Osteocyte (in vitro differentiated cells): Measurements from ENCODE around the gene RPS17. TPM values are rescaled to one million over a fixed set of nuclear protein-coding genes. Genes with fewer than 3 reads are reported as not detected.
"Not testable (repeated sequence)": the region's sequence is repeated elsewhere in the genome, so short reads cannot be mapped to it uniquely, and the experiment has no call there.

Experiments
- DNase-seq: peaks from one replicate; pipeline ENCODE4 v3.0.0; 2021; ENCODE audit warnings: mixed read lengths; ENCODE audit not compliant: unreplicated experiment; ENCODE audit errors: extremely low spot score
- H3K27ac Mint-ChIP-seq: one replicate; pipeline ENCODE4 v1.8.0; 2021; ENCODE audit warnings: mild to moderate bottlenecking, mixed read lengths; ENCODE audit not compliant: unreplicated experiment
- H3K27me3 Mint-ChIP-seq: one replicate; pipeline ENCODE4 v1.8.0; 2021; ENCODE audit warnings: mixed read lengths; ENCODE audit not compliant: unreplicated experiment
- H3K36me3 Mint-ChIP-seq: one replicate; pipeline ENCODE4 v1.8.0; 2021; ENCODE audit warnings: mixed read lengths; ENCODE audit not compliant: unreplicated experiment
- H3K4me1 Mint-ChIP-seq: one replicate; pipeline ENCODE4 v1.8.0; 2021; ENCODE audit warnings: mixed read lengths; ENCODE audit not compliant: unreplicated experiment
- H3K4me3 Mint-ChIP-seq: one replicate; pipeline ENCODE4 v1.8.0; 2021; ENCODE audit warnings: mild to moderate bottlenecking, moderate library complexity, mixed read lengths; ENCODE audit not compliant: unreplicated experiment
- H3K9me3 Mint-ChIP-seq: one replicate; pipeline ENCODE4 v1.8.0; 2021; ENCODE audit warnings: mixed read lengths; ENCODE audit not compliant: unreplicated experiment
- total RNA-seq: library from RNA; stranded (reverse); gene quantifications from 2 replicates; pipeline ENCODE4 v1.2.1, GENCODE V29; 2021
- TF ChIP-seq, protein P1 (sequence below): fragments of 200-600 bp; sonication (generic); IDR thresholded peaks from 2 replicates; pipeline ENCODE4 v1.5.0; 2021; ENCODE audit warnings: antibody characterized with exemption, mild to moderate bottlenecking, moderate library complexity

The RPS17 gene
- total RNA-seq, 1 donor from 2014 or later, result 1,309 TPM

DNA sequence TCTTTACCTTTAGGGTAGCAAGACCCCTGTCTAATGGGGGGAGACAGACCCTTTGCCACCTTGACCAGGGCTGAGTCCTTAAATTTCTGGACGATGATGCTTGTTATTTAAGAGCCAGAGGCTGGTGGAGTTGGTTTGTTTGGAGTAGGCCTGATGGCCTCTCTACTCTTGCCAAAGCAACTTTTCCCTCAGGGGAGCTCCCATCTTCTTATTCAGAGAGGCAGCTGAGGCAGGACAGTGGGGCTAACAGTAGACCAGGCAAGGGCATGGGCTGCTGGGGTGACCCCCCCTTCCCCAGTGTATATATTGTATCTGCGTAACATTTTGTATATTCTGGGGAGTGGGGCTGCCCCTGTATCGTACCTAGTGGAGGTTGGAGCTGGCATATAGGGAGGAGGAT lies 10.3 kb downstream of the RPS17 start:
- peak; percentile 38 for DNase-seq
- Mint-ChIP-seq H3K27me3 (peaks cover 7% of the 10 kb centered on the region), H3K27ac (no peak overlapping the region), H3K4me1 (peaks cover 3% of the 10 kb centered on the region), H3K36me3 (peaks cover 9% of the 10 kb centered on the region), H3K4me3 (no peak overlapping the region), H3K9me3 (no peaks in the 10 kb centered on the region)
- TF ChIP-seq, protein P1, sequence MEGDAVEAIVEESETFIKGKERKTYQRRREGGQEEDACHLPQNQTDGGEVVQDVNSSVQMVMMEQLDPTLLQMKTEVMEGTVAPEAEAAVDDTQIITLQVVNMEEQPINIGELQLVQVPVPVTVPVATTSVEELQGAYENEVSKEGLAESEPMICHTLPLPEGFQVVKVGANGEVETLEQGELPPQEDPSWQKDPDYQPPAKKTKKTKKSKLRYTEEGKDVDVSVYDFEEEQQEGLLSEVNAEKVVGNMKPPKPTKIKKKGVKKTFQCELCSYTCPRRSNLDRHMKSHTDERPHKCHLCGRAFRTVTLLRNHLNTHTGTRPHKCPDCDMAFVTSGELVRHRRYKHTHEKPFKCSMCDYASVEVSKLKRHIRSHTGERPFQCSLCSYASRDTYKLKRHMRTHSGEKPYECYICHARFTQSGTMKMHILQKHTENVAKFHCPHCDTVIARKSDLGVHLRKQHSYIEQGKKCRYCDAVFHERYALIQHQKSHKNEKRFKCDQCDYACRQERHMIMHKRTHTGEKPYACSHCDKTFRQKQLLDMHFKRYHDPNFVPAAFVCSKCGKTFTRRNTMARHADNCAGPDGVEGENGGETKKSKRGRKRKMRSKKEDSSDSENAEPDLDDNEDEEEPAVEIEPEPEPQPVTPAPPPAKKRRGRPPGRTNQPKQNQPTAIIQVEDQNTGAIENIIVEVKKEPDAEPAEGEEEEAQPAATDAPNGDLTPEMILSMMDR, result no peak

DNA sequence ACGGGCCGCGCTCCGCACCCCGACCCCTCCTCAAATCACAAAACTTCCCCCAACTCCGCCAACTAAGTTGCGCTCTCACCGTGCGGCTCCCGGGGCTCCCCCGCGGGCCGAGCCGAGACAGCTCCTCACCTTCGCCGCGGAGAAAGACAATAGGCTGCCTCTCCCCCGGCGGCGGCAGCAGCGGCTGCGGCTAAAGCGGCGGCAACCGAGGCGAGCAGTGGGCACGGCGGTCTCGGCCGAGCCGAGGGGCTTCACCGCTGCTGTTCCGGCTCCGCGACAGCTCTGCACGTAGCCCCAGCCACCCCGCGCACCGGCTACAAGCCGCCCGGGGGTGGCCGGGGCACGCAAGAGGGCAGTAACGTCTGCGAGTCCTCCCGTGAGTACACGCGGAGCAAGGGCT lies 26.7 kb downstream of the RPS17 start:
- H3K4me3 Mint-ChIP-seq, H3K4me1 Mint-ChIP-seq, H3K27me3 Mint-ChIP-seq, DNase-seq, H3K36me3 Mint-ChIP-seq, H3K9me3 Mint-ChIP-seq, H3K27ac Mint-ChIP-seq: not testable (repeated sequence)

DNA sequence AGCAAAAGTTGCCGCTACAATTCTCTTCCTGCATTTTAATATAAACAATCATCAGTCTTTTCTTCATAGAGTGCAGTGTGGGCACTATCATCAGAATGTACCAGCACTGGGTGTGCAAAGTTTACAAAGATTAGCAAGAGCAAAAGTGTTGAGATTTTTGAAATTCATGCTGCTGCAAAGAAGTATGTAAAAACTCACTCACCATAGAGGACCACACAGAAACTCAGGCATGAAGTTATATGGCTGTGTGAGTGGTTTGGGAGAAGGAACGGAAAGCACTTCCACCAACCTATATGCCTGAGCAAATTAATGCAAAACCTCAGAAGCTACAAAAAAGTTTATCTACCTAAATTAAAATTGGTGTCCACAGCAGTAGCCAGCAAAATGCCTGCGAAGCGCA lies 32.6 kb downstream of the RPS17 start:
- H3K36me3 Mint-ChIP-seq, H3K9me3 Mint-ChIP-seq, DNase-seq: not testable (repeated sequence)

DNA sequence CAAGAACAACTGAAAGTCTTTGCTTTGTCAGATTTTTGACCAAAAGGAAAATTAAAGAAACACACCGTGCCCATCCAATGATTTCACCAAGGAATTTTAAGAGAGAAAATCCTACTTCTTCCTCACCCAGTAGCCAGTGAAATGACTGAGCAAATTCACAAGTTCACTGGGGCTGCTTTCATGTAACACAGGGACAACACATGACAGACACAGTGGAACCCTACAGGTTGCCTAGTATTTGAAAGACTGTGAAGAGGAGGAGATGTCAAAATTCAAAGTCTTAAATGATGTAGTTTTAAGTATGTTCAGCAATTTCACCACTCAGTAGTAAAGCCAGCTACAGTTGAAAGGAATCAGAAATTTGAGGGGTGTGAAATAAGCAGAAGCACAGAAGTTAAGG lies 33.2 kb downstream of the RPS17 start:
- not testable (repeated sequence) for H3K4me1 Mint-ChIP-seq, H3K9me3 Mint-ChIP-seq, H3K27me3 Mint-ChIP-seq, H3K36me3 Mint-ChIP-seq, DNase-seq, H3K4me3 Mint-ChIP-seq, H3K27ac Mint-ChIP-seq

More for the DNA sequence above, 32.6 kb downstream of the RPS17 start:
- H3K27me3 Mint-ChIP-seq, H3K27ac Mint-ChIP-seq, H3K4me1 Mint-ChIP-seq, H3K4me3 Mint-ChIP-seq: not testable (repeated sequence)

DNA sequence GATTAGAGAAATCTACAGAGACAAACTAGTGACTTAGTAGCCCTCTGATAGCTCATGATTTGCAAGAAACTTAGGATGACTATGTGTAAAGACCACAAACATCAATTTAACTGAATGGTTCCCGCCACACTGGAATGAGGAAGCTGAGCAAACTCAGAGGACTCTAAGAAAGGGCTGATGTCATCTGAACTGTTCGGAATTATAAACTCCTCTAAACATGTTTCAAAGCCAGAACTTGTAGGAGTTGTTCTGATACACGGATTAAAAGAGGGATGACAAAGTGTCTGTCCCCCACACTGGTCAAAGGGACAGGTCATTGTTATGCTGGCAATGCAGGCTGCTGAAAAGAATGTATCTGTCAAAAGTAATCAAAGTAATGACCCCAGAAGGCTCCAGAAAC lies 34.4 kb downstream of the RPS17 start:
- H3K27ac Mint-ChIP-seq, H3K27me3 Mint-ChIP-seq, H3K4me3 Mint-ChIP-seq, DNase-seq, H3K9me3 Mint-ChIP-seq, H3K4me1 Mint-ChIP-seq, H3K36me3 Mint-ChIP-seq: not testable (repeated sequence)

DNA sequence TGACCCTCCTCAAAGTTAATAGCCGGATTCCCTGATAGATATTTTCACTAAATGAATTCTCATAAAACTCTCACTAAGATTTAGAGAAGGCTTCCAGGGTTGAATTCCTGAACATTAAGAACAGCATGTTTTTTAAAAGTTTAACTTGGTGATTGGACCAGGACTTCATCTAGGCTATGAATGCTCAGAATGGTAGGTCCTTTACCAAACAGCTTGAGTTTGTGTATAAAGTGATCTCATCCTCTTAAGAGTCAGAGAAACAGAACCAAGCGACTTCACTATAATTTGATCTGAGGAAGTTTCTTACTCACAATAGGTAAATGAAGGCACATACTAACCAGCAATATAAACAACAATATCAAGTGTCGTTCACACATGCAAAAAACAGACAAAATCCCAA lies 36.2 kb downstream of the RPS17 start:
- not testable (repeated sequence) for H3K4me3 Mint-ChIP-seq, H3K36me3 Mint-ChIP-seq, H3K27me3 Mint-ChIP-seq, DNase-seq, H3K4me1 Mint-ChIP-seq, H3K9me3 Mint-ChIP-seq, H3K27ac Mint-ChIP-seq

DNA sequence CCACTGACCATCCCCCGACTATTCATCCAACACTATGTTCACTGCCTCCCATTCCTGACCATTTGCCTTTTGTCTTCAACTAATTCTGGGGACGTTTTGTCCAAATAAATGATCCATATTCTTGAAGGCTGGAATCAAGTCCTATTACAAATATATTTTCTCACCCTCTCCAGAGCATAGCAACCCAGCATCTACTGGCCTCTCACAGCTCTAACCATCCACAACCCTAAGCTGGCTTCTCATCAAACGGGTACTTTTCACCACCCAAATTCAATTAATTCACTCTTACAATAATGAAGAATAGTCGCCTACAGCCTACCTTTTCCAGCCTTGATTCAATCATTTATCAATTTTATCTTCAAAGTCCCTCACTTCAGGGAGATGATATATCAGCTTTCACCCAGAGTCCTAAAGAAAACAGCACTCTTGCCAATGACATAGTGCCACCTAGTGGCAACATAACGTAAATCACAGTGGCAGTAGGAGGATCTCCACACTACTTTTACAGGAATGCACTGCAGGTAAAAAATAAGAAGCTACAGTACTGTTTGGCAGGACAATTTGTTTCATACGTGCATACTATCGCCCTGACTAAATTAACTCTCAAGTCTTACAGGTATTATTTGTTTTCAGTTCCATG lies 37.4 kb downstream of the RPS17 start:
- not testable (repeated sequence) for H3K4me3 Mint-ChIP-seq, H3K4me1 Mint-ChIP-seq, H3K9me3 Mint-ChIP-seq, H3K27me3 Mint-ChIP-seq, DNase-seq, H3K27ac Mint-ChIP-seq, H3K36me3 Mint-ChIP-seq
- TF ChIP-seq, protein P1, result peak; percentile 32

DNA sequence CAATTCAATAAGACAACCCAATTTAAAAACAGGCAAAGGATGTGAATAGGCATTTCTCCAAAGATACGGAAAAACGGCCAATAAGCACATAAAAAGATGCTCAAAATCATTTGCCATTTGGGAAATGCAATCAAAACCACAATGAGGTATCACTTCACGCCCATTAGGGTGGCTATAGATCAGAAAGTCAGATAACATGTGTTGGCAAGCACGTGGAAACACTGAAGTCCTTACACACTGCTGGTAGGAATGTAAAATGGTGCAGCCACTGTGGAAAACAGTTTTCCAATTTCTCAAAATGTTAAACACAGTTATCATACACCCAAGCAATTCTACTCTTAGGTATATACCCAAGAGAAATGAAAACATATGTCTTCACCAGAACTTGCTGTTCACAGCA lies 39.5 kb downstream of the RPS17 start:
- DNase-seq, H3K27ac Mint-ChIP-seq, H3K36me3 Mint-ChIP-seq, H3K4me1 Mint-ChIP-seq, H3K4me3 Mint-ChIP-seq, H3K9me3 Mint-ChIP-seq, H3K27me3 Mint-ChIP-seq: not testable (repeated sequence)

DNA sequence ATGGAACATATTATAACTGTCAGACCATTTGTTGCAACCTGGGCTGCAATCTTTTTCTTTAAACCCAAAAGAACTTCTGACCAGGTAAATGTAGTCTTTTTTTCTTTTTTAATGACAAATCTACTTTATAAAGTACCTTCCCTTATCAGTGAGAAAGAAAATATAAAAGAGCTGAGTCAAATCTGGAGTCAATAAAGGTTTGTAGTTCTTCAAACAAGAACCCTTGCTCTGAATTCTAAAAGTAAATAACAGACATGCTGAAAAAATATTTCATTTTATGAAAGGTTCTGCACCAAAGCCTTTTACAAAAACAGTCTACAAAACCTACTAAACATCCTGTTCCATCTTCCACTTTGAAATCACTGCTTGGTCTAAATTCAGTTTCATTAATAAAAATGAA lies 42.3 kb downstream of the RPS17 start:
- not testable (repeated sequence) for DNase-seq, H3K9me3 Mint-ChIP-seq, H3K27me3 Mint-ChIP-seq, H3K36me3 Mint-ChIP-seq, H3K27ac Mint-ChIP-seq, H3K4me1 Mint-ChIP-seq, H3K4me3 Mint-ChIP-seq

DNA sequence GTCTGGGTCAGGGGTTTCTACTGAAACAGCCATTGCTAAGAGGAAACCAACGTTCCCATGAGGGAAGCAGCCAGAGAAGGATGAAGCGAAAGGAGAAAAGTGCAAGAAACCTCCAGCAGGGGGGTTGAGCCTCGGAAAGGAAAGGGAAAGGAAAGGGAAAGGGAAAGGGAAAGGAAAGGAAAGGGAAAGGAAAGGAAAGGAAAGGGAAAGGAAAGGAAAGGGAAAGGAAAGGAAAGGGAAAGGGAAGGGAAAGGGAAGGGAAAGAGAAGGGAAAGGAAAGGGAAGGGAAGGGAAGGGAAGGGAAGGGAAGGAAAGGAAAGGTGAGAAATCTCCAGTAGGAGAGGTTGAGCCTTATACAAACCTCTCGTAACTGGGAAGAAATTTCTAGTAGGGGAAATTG lies 52.0 kb downstream of the RPS17 start:
- H3K27ac Mint-ChIP-seq, H3K27me3 Mint-ChIP-seq, H3K36me3 Mint-ChIP-seq, H3K4me3 Mint-ChIP-seq, H3K4me1 Mint-ChIP-seq, DNase-seq, H3K9me3 Mint-ChIP-seq: not testable (repeated sequence)

DNA sequence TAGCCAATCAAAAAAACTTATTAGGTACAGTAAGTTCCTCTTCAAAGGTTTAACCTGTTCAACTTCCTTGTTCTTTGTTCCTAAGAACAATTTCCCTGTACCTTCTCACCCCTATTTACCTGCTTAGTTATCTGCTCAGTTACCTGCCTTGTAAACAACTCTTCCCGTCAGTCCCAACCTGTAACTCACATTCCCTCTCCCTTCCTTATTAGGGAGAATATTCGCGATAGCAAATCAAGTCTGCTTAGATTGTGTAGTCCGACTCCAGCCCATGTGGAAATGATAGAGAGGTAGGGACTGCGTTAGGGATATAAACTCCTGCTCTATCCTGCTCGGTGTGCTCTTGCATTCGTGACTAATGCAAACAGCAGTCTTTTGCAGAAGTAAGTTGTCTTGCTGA lies 53.2 kb downstream of the RPS17 start:
- not testable (repeated sequence) for H3K4me3 Mint-ChIP-seq, H3K4me1 Mint-ChIP-seq

More for the DNA sequence above, 53.2 kb downstream of the RPS17 start:
- not testable (repeated sequence) for H3K27me3 Mint-ChIP-seq, H3K27ac Mint-ChIP-seq, H3K9me3 Mint-ChIP-seq, H3K36me3 Mint-ChIP-seq, DNase-seq
